ENCODE measurements around the gene RBMX. TPM values are rescaled to one million over a fixed set of nuclear protein-coding genes. Genes with fewer than 3 reads are reported as not detected.

RBMX gene
- polyA plus RNA-seq, 2 of the 4 experiments (the other 2 are of a cell fraction) = 278 to 337 TPM

DNA sequence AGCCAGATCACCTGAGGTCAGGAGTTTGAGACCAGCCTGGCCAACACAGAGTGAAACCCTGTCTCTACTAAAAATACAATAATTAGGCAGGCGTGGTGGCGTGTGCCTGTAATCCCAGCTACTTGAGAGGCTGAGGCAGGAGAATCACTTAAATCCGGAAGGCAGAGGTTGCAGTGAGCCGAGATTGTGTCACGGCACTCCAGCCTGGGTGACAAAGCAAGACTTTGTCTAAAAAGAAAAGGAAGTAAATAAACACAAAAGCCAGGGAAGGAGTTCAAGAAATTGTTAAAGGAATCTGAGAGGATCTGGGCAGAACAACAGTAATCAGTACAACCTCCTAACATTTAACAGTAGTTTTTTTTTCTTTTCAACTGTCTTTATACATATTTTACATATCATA, 51.1 kb downstream of the RBMX start:
- DNase-seq (ENCODE audit: low read depth in 1 of 2, low spot score in 1 of 2) = no peak
- ChIA-PET POLR2A (no interaction called here), CTCF (no interaction called here)
- Histone ChIP-seq H3K27ac (no peak overlapping the region), H3K4me3 (no peak overlapping the region), H3K4me1 (no peaks in the 10 kb centered on the region), H3K4me2 (no peak overlapping the region), H3K9me3 (no peaks in the 10 kb centered on the region)
- WGBS (ENCODE audit: missing lambda C conversion rate) = 96% methylated on average over 5 of the region's 5 CpGs
- ATAC-seq = no peak
- FAIRE-seq = no peak
- TF ChIP-seq RFX5 (IDR thresholded peaks at IDR 0.05) (no peak), HOXA7 (CRISPR knock-in tag; IDR thresholded peaks at IDR 0.05) (no peak)
- TF ChIP-seq, protein P1, sequence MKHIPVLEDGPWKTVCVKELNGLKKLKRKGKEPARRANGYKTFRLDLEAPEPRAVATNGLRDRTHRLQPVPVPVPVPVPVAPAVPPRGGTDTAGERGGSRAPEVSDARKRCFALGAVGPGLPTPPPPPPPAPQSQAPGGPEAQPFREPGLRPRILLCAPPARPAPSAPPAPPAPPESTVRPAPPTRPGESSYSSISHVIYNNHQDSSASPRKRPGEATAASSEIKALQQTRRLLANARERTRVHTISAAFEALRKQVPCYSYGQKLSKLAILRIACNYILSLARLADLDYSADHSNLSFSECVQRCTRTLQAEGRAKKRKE (CRISPR knock-in tag; IDR thresholded peaks at IDR 0.05; ENCODE audit: low read depth) = no peak
- TF ChIP-seq, protein P2, sequence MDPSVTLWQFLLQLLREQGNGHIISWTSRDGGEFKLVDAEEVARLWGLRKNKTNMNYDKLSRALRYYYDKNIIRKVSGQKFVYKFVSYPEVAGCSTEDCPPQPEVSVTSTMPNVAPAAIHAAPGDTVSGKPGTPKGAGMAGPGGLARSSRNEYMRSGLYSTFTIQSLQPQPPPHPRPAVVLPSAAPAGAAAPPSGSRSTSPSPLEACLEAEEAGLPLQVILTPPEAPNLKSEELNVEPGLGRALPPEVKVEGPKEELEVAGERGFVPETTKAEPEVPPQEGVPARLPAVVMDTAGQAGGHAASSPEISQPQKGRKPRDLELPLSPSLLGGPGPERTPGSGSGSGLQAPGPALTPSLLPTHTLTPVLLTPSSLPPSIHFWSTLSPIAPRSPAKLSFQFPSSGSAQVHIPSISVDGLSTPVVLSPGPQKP (IDR thresholded peaks at IDR 0.05; ENCODE audit: low read depth, low read length) = no peak

DNA sequence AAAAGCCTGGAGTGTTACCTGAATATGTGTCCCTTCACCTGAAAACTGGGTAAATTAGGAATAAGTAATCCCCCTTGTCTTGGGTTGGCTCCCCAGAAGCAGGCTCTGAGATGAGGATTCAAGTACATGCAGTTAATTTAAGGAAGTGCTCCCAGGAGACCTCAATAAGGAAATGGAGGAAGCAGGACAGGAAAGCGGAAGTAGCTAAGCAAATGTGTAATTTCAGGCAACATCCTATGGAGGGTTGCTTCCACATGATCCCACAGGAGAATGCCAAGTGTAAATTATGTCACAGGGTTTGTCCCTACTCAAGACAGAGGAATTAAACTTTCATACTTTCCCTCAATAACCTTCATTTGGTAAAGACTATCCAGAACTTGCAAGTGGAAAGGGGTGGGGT, 51.7 kb downstream of the RBMX start:
- POLR2A ChIA-PET = no interaction called here
- FAIRE-seq (no peak), DNase-seq (ENCODE audit: low read depth in 1 of 2, low spot score in 1 of 2) (no peak), ATAC-seq (no peak)
- H3K4me2 ChIP-seq = no peak overlapping the region
- TF ChIP-seq HOXB13 (CRISPR knock-in tag; IDR thresholded peaks at IDR 0.05; ENCODE audit: low read depth) (no peak), POLR2A (IDR thresholded peaks at IDR 0.05; ENCODE audit: low read length) (no peak), SMC3 (IDR thresholded peaks at IDR 0.05) (no peak), TFCP2L1 (CRISPR knock-in tag; IDR thresholded peaks at IDR 0.05) (no peak), MYC (IDR thresholded peaks at IDR 0.05; ENCODE audit: borderline replicate concordance, low read length) (no peak), TP53 (CRISPR knock-in tag; IDR thresholded peaks at IDR 0.05) (no peak), RARB (CRISPR knock-in tag; IDR thresholded peaks at IDR 0.05) (no peak), PHF8 (IDR thresholded peaks at IDR 0.05; ENCODE audit: borderline replicate concordance, low read depth) (no peak)
- TF ChIP-seq, protein P3, sequence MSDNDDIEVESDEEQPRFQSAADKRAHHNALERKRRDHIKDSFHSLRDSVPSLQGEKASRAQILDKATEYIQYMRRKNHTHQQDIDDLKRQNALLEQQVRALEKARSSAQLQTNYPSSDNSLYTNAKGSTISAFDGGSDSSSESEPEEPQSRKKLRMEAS (IDR thresholded peaks at IDR 0.05) = no peak
- no peak overlapping the region for H3K4me3 ChIP-seq
- CTCF ChIA-PET = no interaction called here
- H3K4me1 ChIP-seq = no peaks in the 10 kb centered on the region
- no peaks in the 10 kb centered on the region for H3K9me3 ChIP-seq
- H3K27ac ChIP-seq = no peak overlapping the region
- 84% methylated on average over 1 of the region's 1 CpG for WGBS (ENCODE audit: missing lambda C conversion rate)

DNA sequence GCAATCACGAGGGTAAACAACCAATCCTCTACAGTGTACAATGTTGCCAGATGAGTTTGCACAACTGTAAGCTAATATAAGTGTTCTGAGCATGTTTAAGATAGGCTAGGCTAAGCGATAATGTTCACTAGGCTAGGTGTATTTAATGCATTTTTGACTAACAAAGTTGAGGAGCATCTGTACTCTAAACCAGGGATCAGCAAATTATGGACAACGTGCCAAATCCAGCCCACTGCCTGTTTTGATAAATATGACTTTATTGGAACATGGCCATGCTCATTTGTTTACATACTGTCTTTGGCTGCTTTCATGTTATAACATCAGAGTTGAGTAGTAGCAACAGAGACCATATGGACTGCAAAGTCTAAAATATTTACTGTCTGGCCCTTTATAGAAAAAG, 53.5 kb downstream of the RBMX start:
- CTCF ChIA-PET = no interaction called here
- FAIRE-seq = no peak
- Histone ChIP-seq H3K4me1 (no peaks in the 10 kb centered on the region), H3K4me2 (no peak overlapping the region), H3K27ac (no peak overlapping the region), H3K4me3 (no peak overlapping the region), H3K9me3 (no peaks in the 10 kb centered on the region)
- no peak for DNase-seq (ENCODE audit: low read depth in 1 of 2, low spot score in 1 of 2)
- POLR2A ChIA-PET = no interaction called here
- TF ChIP-seq NPAS2 (CRISPR knock-in tag; IDR thresholded peaks at IDR 0.05; ENCODE audit: borderline replicate concordance) (no peak), HOXB5 (CRISPR knock-in tag; IDR thresholded peaks at IDR 0.05) (no peak), BHLHE40 (IDR thresholded peaks at IDR 0.05; ENCODE audit: low read depth, low read length) (no peak), POLR2A (IDR thresholded peaks at IDR 0.05; ENCODE audit: low read length) (no peak), SMC3 (IDR thresholded peaks at IDR 0.05) (no peak), KDM1A (IDR thresholded peaks at IDR 0.05; ENCODE audit: low read depth) (no peak), HDAC2 (IDR thresholded peaks at IDR 0.05) (no peak), HEYL (CRISPR knock-in tag; IDR thresholded peaks at IDR 0.05) (no peak), HOXA7 (CRISPR knock-in tag; IDR thresholded peaks at IDR 0.05) (no peak), MAFK (IDR thresholded peaks at IDR 0.05; ENCODE audit: partially characterized antibody) (no peak), MAZ (IDR thresholded peaks at IDR 0.05; ENCODE audit: borderline replicate concordance, low read depth, low read length) (no peak), MYC (IDR thresholded peaks at IDR 0.05; ENCODE audit: borderline replicate concordance, low read length) (no peak), CEBPB (IDR thresholded peaks at IDR 0.05) (no peak), EP300 (IDR thresholded peaks at IDR 0.05) (no peak)
- TF ChIP-seq, protein P4, sequence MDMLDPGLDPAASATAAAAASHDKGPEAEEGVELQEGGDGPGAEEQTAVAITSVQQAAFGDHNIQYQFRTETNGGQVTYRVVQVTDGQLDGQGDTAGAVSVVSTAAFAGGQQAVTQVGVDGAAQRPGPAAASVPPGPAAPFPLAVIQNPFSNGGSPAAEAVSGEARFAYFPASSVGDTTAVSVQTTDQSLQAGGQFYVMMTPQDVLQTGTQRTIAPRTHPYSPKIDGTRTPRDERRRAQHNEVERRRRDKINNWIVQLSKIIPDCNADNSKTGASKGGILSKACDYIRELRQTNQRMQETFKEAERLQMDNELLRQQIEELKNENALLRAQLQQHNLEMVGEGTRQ (IDR thresholded peaks at IDR 0.05) = no peak
- TF ChIP-seq, protein P5, sequence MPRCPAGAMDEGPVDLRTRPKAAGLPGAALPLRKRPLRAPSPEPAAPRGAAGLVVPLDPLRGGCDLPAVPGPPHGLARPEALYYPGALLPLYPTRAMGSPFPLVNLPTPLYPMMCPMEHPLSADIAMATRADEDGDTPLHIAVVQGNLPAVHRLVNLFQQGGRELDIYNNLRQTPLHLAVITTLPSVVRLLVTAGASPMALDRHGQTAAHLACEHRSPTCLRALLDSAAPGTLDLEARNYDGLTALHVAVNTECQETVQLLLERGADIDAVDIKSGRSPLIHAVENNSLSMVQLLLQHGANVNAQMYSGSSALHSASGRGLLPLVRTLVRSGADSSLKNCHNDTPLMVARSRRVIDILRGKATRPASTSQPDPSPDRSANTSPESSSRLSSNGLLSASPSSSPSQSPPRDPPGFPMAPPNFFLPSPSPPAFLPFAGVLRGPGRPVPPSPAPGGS (IDR thresholded peaks at IDR 0.05) = no peak
- TF ChIP-seq, protein P6, sequence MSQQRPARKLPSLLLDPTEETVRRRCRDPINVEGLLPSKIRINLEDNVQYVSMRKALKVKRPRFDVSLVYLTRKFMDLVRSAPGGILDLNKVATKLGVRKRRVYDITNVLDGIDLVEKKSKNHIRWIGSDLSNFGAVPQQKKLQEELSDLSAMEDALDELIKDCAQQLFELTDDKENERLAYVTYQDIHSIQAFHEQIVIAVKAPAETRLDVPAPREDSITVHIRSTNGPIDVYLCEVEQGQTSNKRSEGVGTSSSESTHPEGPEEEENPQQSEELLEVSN (IDR thresholded peaks at IDR 0.05; ENCODE audit: borderline replicate concordance, low read depth) = no peak
- TF ChIP-seq, protein P7, sequence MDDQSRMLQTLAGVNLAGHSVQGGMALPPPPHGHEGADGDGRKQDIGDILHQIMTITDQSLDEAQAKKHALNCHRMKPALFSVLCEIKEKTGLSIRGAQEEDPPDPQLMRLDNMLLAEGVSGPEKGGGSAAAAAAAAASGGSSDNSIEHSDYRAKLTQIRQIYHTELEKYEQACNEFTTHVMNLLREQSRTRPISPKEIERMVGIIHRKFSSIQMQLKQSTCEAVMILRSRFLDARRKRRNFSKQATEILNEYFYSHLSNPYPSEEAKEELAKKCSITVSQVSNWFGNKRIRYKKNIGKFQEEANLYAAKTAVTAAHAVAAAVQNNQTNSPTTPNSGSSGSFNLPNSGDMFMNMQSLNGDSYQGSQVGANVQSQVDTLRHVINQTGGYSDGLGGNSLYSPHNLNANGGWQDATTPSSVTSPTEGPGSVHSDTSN (IDR thresholded peaks at IDR 0.05) = no peak
- no peak for ATAC-seq
- 46% methylated on average over 3 of the region's 3 CpGs for WGBS (ENCODE audit: missing lambda C conversion rate)

All from A549 (cell line).